CD4-positive, alpha-beta T cell treated with Interleukin-4 for 1 hour (primary cell): ENCODE results near the gene IFIT5.
A peak's percentile ranks its signal among the peaks of the same experiment; 100 is the strongest.
"Not testable (repeated sequence)": the region's sequence is repeated elsewhere in the genome, so short reads cannot be mapped to it uniquely, and the experiment has no call there.

Experiments
- DNase-seq, 2 donors: peaks; one replicate each; pipeline ENCODE4 v3.0.0-alpha.2; 2020 to 2022

The IFIT5 gene

DNA sequence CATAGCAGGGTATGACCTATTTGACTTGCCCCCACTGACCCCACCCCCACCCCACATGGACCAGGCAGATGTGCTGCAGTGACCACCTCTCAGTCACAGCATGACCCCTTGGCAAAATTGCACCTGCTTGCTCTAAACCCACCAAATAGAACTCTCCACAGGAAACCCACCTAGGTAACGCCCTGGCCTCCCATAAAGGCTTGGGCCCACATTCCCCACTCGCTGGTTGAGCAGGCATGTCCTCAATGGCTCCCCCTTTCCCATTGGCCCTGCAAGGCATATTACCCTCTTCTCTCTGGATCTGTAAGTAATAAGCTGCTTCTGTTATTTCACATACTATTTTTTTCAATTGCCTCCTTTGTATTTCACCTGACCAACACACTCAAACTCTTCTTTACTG lies 19.2 kb upstream of the IFIT5 start:
- no peak for DNase-seq

DNA sequence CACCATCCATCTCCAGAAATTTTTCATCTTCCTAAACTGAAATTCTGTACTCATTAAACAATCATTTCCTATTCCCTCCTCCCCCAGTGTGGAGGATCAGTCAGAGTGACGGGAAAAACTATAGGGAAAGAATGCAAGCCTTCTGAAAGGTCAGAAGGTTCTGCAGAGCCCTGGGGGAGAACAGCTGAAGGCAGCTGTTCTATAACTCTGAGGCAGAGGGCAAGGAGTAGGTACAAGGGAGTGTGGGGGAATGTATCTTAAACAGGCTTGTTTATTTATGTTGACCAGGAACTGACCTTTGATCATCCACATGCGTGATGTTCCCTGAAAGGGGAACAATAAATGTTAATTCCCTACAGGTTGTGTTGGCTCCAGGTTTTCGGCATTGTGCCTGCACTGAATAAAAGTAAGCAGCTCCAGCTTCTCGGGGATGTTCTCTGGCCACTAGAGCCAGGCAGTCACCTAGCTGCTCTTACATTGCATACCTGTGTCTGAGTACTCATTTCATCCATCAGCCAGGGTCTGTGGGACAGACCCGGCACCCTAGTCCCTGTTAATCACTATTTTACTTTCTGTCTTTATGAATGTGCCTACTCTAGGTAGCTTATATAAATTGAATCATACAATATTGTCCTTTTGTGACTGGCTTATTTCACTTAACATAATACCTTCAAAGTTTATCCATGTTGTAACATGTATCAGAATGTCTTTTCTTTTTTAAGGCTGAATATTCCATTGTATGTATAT lies 16.2 kb upstream of the IFIT5 start:
- no peak for DNase-seq

DNA sequence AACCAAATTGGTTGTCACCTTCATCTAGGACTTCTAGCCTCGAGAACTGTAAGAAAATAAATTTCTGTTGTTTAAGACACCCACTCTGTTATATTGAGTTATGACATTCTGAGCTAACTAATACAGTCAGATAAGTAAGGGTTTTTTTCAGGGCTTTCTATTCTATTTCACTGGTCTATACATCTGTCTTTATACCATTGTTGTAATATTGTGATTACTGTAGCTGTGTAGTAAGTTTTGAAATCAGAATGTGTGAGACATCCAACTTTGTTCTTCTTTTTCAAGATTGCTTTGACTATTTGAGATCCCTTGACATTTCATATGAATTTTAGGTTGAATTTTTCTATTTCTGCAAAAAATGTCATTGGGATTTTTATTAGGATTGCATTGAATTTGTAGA lies 14.4 kb upstream of the IFIT5 start:
- DNase-seq: no peak

DNA sequence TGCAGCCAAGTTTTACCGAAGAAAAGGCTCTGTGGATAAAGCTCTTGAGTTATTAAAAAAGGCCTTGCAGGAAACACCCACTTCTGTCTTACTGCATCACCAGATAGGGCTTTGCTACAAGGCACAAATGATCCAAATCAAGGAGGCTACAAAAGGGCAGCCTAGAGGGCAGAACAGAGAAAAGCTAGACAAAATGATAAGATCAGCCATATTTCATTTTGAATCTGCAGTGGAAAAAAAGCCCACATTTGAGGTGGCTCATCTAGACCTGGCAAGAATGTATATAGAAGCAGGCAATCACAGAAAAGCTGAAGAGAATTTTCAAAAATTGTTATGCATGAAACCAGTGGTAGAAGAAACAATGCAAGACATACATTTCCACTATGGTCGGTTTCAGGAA lies 11.3 kb upstream of the IFIT5 start:
- DNase-seq: no peak

DNA sequence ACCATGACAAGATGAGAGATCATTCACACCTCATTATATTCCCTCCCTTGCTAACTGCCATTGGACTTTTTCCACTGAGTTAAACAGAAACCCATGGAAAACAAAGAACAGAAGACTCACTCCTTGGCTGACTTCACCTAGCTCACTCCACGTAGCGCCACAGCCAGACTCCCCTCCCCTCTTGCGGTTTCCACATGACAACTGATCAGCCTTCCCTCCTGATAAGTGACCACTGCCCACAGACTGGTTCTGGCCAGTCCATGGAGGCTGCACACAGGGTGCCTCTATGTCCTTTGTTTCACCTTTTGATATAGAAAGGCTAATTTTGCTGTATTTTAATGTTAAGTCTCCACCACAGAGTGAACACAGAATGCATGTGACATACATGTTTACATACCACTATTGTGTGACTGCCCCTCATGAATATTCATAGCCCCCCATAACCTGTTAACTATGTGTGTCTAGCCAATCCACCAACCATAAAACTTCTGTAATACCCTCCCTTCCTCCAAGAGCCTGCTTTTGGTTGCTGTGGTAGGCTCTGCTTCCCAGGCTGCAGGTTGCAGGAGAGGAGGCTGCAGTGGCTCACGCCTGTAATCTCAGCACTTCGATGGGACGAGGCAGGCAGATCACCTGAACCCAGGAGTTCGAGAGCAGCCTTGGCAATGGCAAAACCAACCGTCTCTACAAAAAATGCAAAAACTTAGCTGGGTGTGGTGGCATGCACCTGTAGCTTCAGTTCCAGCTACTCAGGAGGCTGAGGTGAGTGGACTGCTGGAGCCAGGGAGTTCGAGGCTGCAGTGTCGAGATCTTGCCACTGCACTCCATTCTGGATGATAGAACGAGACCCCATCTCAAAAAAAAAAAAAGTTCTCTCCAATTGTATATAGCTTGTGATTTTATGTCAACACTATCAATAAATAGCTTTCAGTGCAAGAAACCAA lies 10.0 kb upstream of the IFIT5 start:
- no peak for DNase-seq

DNA sequence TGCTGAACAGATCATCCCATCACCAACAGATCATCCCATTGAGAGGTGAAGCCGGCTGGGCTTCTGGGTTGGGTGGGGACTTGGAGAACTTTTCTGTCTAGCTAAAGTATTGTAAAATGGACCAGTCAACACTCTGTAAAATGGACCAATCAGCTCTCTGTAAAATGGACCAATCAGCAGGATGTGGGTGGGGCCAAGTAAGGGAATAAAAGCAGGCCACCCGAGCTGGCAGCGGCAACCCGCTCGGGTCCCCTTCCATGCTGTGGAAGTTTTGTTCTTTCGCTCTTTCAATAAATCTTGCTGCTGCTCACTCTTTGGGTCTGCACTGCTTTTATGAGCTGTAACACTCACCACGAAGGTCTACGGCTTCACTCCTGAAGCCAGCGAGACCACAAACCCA lies 8.2 kb upstream of the IFIT5 start:
- DNase-seq: not testable (repeated sequence)

DNA sequence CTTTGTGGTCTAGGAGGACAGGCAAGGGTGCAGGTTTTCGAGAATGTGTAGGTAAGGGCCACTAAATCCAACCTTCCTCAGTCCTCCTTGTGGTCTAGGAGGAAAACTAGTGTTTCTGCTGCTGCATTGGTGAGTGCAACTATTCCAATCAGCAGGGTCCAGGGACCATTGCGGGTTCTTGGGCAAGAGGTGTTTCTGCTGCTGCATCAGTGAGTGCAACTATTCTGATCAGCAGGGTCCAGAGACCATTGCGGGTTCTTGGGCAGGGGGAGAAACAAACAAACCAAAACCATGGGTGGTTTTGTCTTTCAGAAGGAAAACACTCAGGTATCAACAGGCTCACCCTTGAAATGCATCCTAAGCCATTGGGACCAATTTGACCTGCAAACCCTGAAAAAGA lies 6.6 kb upstream of the IFIT5 start:
- DNase-seq: not testable (repeated sequence)

DNA sequence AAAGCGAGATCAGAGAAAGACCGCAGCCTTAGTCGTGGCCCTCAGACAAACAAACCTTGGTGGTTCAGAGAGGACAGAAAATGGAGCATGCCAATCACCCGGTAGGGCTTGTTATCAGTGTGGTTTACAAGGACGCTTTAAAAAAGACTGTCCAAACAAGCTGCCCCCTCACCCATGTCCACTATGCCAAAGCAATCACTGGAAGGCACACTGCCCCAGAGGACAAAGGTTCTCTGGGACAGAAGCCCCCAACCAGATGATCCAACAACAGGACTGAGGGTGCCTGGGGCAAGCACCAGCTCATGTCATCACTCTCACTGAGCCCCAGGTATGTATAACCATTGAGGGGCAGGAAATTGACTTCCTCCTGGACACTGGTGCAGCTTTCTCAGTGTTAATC lies 5.1 kb upstream of the IFIT5 start:
- DNase-seq: not testable (repeated sequence)

DNA sequence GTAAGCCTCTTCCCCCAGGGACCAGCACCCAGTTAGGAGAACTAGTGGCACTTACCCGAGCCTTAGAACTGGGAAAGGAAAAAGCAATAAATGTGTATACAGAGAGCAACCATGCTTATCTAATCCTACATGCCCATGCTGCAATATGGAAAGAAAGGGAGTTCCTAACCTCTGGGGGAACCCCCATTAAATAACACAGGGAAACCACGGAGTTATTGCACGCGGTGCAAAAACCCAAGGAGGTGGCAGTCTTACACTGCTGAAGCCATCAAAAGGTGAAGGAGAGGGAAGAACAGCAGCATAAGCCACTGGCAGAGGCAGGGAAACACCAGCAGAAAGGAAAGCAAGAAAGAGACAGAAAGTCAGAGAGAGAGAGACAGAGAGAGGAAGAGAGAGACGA lies 3.8 kb upstream of the IFIT5 start:
- DNase-seq: not testable (repeated sequence)

DNA sequence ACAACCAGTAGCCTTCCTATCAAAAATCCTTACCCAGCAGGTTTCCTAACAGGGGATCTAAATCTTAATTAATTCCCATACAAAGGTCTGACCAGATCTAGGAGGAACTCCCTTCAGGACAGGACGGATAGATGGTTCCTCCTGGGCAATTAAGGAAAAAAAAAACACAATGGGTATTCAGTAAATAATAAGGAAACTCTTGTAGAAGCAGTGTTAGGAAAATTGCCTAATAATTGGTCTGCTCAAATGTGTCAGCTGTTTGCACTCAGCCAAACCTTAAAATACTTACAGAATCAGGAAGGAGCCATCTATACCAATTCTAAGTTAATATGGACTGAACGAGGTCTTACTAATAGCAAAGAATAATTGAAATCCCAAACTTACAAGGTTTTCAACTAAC lies 3.2 kb upstream of the IFIT5 start:
- DNase-seq: not testable (repeated sequence)

DNA sequence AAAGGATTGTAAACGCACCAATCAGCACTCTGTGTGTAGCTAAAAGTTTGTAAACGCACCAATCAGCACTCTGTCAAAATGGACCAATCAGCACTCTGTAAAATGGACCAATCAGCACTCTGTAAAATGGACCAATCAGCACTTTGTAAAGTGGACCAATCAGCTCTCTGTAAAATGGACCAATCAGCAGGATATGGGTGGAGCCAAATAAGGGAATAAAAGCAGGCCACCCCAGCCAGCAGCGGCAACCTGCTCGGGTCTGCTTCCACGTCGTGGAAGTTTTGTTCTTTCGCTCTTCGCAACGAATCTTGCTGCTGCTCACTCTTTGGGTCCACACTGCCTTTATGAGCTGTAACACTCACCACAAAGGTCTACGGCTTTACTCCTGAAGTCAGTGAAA lies 2.1 kb upstream of the IFIT5 start:
- peak; percentile 49 to 63 for DNase-seq

DNA sequence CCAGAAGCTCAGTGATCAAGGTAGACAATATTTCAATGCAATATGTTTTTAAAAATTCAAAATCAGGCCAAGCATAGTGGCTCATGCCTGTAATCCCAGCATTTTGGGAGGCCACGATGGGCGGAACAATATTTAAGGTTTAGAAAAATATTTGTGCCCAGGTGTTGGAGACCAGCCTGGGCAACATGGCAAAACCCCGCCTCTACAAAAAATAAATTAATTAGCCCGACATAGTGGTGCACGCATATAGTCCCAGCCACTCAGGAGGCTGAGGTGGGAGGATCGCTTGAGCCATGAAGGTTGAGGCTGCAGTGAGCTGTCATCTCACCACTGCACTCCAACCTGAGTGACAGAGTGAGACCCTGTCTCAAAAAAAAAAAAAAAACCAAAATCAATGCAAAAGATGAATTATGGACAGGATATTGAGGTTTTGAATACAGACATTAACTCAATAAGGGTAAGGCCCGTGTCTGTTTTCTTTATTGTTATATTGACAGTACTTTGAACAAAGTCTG lies 913 bp upstream of the IFIT5 start:
- no peak for DNase-seq

DNA sequence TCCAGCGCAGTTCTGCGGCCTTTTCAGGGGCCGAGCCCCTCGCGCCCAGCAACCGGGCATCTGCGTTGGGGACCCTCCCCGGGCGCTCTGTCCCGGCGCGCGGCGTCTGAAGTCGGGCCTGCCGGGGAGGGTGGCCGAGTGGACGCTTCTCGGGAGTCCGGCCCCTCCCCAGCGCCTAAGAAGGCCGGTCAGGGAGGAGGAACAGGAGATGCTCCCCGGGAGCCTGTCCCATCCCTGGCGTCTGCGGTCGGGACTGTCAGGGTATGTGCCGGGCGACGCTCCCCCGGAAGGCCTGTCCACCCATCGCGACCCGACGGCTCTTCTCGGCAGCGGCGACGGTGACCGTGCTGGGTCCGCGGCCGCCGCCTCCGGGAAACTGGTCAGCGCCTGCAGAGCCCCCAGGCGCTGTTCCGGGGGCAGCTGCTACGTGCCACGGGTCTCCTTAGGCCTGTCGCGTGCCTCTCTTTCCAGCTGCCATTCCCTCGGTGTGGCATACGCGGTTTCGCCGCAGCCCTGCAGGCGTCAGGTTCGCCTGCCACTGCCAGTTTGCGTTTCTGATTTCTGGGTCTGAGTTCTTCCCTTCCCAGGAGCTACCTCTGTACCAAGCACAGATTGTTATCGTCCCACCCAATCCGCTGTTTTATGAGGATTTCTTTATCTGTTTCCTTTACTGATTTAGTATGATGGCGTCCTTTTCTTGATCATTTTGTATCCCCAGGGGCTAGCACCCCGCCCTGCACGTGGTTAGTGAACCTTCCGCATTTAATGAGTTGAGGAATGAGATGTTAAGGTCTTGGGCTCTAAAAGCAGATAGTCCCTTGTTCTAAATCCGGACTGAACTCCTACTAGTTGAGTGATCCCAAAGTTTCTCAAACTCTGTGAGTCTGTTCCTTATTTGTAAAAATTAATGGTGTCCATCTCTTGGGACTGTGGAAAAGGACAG lies 782 bp downstream of the IFIT5 start:
- DNase-seq: peak; percentile 32 to 54

DNA sequence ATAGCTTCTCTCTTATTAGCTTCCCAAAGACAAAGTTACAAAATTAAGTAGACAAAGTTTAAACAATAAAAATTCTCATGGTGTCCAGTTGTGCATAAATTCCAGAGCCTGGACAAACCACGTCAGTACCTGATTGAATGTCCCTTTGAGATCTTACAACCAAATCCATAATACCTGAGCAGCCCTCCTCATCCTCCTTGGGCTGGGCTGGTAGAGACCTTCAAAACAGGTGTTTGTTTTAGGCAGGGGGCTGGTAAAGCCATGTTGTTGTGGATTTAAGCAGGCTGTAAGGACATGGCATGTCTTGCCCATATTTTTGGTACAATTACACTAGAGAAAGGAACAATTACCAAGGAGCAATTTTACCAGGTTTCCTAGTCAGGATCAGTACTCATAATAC lies 2.1 kb downstream of the IFIT5 start:
- DNase-seq: no peak

DNA sequence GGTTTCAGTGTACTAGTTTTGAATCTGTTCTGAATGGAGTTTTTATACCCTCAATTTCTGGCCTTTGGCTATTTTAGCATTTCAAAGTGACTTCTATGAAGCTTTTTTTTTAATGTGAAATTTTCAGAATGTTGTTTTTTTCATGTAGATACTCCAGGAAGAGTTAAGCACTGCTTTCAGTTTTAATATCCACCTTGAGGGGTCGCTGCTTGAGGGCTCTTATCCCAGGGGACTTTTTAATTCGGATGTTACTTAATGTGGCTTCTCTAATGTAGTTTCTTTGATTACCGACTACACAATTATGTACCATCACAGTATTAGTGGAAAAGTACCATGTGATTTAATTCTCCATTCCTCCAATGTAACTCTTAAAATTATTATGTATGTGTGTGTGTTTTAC lies 5.2 kb downstream of the IFIT5 start:
- DNase-seq: peak; percentile 17 to 59

DNA sequence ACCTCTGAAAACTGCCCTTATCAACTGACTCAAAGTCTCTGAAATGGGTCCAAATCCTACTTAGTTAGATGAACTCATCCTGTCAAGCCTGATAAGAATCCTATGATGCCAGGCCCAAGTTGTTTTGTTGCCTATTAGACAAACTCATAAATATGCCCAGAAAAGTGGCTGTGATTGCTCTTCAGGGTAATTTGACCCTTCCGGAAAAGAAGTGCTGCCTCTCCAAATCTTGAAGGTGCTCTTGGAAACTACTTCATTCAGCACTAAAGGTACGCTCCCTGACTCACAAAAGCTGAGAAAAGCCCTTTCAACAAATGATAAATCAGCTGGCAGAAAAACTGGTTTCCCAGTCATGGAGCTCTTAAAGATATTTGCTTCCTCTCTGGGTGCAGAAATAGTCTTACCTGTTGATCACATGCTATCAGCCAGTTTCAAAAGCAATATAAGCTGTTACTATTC lies 6.7 kb downstream of the IFIT5 start:
- DNase-seq: no peak

DNA sequence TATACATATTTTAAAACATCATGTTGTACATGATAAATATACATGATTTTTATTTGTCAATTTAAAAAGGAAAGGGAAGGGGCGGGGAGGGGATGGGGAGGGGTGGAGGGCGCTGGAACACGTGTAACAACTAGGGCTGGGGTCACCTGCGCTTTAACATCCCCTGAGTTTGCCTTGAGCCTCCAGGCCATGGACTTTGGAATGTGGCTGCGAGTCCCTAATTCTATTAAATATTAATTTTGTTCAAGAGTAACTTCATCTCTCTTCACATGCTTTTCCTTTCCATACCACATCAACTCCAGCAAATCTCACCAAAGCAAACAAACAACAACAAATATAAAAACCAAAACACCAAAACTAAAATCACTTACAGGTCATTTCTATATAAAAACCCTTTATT lies 10.6 kb downstream of the IFIT5 start:
- no peak for DNase-seq

DNA sequence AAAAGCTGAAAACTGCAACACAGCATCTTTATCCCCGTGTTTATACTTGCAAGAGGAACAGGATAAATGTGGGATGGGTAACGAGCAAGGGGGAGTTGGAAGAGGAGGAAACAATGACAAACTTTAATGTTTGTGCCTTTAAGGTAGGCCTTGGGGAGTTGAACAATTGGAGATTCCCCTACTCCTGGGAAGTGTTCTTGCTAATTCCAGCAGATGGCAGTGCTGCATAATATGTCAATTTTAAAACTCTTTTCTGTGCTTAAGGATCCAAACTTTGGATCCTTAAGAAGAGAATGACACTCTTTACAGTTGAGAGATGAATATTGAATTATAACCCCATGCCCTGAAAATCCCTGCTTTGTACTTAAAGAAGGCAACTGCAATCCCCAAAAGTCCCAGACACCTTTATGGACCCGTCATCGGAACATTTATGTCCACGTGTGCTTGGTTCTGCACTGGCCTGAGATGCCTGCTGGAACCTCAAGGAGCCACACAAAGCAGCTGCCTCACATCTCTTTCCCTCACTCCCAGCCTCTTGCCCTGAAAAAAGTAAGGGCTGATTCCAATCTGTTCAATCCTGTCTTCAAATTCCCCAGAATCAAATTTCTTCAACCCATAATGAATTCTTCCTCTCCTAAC lies 12.0 kb downstream of the IFIT5 start:
- DNase-seq: peak in 1 of 2 donors; percentile 43

DNA sequence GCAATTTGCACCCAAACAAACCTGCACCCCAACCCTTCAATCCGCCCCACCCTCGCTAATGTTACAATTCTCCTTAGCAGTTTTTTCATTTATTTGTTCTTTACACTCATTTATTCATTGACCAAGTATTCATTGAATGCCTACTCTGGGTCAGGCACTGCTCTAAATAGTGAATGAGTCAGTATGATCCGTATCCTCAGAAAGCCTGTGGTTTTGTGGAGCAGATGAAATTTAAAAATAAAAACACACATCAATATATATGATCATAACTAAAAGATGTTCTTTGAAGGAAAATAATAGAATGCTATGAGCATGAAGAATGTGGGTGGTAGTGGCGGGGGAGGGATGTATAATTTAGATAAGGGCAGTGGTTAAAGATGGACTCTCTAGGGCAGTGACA lies 13.3 kb downstream of the IFIT5 start:
- DNase-seq: no peak

DNA sequence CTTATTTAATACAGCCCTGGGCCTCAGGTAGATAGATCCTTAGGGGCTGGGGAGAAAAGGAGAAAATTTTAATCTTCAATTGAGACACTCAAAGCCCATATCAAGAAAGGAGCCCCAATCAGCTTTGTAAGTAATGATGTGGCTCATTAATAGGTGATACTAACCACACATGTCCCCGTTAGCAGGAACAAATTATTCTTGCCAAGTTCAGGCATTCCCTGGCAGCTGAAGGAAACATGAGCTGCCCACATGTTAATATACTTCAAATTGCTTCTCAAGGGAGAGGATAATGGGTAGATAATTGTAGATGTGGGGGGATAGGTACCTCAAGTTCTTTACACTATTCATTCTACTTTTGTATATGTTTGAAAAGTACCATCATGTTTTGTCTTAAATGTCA lies 14.5 kb downstream of the IFIT5 start:
- DNase-seq: no peak

DNA sequence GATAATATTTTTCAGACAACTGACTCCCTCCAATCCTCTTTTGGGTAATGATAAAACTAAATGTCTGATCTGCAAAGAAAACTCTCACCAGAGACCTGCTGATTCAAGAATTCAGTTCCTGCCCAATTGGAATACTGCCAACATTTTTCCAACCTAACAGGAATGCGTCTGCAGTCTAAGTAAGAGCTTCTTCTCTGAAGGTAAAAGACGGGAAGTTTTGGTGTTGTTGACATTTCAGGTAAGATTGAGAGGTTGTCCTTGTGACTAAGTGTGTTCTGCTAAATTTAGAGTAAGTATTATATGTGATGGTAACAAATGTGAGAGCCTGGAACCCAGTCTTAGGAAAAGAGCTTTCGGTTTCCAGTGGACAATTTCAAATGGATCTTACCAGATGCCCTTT lies 17.6 kb downstream of the IFIT5 start:
- DNase-seq: no peak

DNA sequence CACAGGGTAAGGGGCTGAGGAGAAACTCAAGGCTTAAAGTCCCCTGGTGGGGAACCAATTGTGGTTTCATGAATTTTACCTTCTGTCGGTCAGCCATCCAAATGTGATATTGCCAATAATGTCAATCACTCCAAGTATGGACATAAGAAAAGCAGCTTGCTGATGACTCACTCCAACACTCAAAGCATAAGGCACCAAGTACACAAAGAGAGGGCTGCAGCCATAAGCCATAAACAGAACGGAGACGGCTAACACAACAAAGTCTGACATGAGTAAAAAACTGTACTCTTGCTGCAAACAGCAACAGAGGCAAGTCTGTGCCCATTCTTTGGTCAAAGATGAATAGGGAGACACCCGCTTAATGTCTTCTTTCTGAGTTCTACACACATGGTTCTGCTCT lies 24.2 kb downstream of the IFIT5 start:
- DNase-seq: no peak
